Activated CD4-positive, alpha-beta T cell treated with anti-CD3 and anti-CD28 coated beads, Interleukin-2, amount 10 ng/mL, durations not matched to agents 24 days and 14 days (primary cell): ENCODE results near the gene ZFAND2B. TPM values are rescaled to one million over a fixed set of nuclear protein-coding genes. Genes with fewer than 3 reads are reported as not detected.
A peak's percentile ranks its signal among the peaks of the same experiment; 100 is the strongest.

Experiments
- DNase-seq: peaks from one replicate; pipeline ENCODE4 v3.0.0; 2022
- H3K27ac Mint-ChIP-seq: one replicate; pipeline ENCODE4 v1.8.0; 2022; ENCODE audit warnings: mild to moderate bottlenecking, mixed read lengths
- H3K27me3 Mint-ChIP-seq: one replicate; pipeline ENCODE4 v1.8.0; 2022; ENCODE audit warnings: mixed read lengths
- H3K36me3 Mint-ChIP-seq: one replicate; pipeline ENCODE4 v1.8.0; 2022; ENCODE audit warnings: low read depth, mild to moderate bottlenecking, mixed read lengths
- H3K4me1 Mint-ChIP-seq: one replicate; pipeline ENCODE4 v1.8.0; 2021; ENCODE audit warnings: mixed read lengths
- H3K4me3 Mint-ChIP-seq: one replicate; pipeline ENCODE4 v1.8.0; 2022; ENCODE audit warnings: mild to moderate bottlenecking, moderate library complexity, mixed read lengths
- H3K9me3 Mint-ChIP-seq: one replicate; pipeline ENCODE4 v1.8.0; 2021; ENCODE audit warnings: mixed read lengths
- intact Hi-C: fragments of 100-400 bp; cut with micrococcal nuclease; formaldehyde crosslinking; loops from one replicate; pipeline ENCODE4 v1.15.1; 2023
- total RNA-seq: library from RNA; stranded (reverse); gene quantifications from 2 replicates; pipeline ENCODE4 v1.2.3, GENCODE V29; 2022

ZFAND2B gene
- total RNA-seq, 1 donor from 2014 or later: 36.7 TPM

GRCh38 chr2:219215871-219216534 lies 9.4 kb downstream of the ZFAND2B start:
- Mint-ChIP-seq H3K4me3 (no peak overlapping the region), H3K36me3 (peaks cover 48% of the 10 kb centered on the region), H3K27me3 (no peaks in the 10 kb centered on the region), H3K27ac (no peak overlapping the region), H3K9me3 (no peaks in the 10 kb centered on the region), H3K4me1 (peaks cover 32% of the 10 kb centered on the region)
- DNase-seq: no peak
- intact Hi-C loops: no loop called here

GRCh38 chr2:219216535-219216915 lies 9.9 kb downstream of the ZFAND2B start:
- peaks cover 28% of the 10 kb centered on the region for H3K4me1 Mint-ChIP-seq
- H3K9me3 Mint-ChIP-seq: no peaks in the 10 kb centered on the region
- intact Hi-C loops: no loop called here
- peak overlapping the region; percentile 34 for H3K4me3 Mint-ChIP-seq
- H3K27me3 Mint-ChIP-seq: no peaks in the 10 kb centered on the region
- no peak for DNase-seq
- H3K27ac Mint-ChIP-seq: no peak overlapping the region
- H3K36me3 Mint-ChIP-seq: peaks cover 52% of the 10 kb centered on the region

- Mint-ChIP-seq H3K36me3 (peaks cover 58% of the 10 kb centered on the region), H3K27me3 (no peaks in the 10 kb centered on the region), H3K27ac (peak overlapping the region; percentile 81), H3K9me3 (no peaks in the 10 kb centered on the region), H3K4me3 (peak overlapping the region; percentile 91), H3K4me1 (peaks cover 26% of the 10 kb centered on the region)
- no peak for DNase-seq
- intact Hi-C loops: loop anchor here (1.0 to 2.0 kb wide), 4 partner anchors 11 to 77 kb away; partner anchors contain the start of genes ANKZF1, ATG9A, DNAJB2 and NHEJ1
Observed at GRCh38 chr2:219218217-219218731, 11.7 kb downstream of the ZFAND2B start.

GRCh38 chr2:219218732-219219701 lies 12.4 kb downstream of the ZFAND2B start, which contains the start of gene ABCB6:
ABCB6 (minus strand) TSS chr2:219218958; CDS start chr2:219218673, 285 bp downstream.
- Mint-ChIP-seq H3K9me3 (no peaks in the 10 kb centered on the region), H3K27me3 (no peaks in the 10 kb centered on the region)
- intact Hi-C loops: loop anchor here (1.0 to 2.0 kb wide), 7 partner anchors 10 to 76 kb away; partner anchors contain the start of genes ANKZF1, ATG9A, DNAJB2 and GLB1L

GRCh38 chr2:219219784-219220532 lies 13.4 kb downstream of the ZFAND2B start:
- Mint-ChIP-seq H3K27ac (peak overlapping the region; percentile 56), H3K4me1 (peaks cover 19% of the 10 kb centered on the region), H3K4me3 (no peak overlapping the region), H3K9me3 (no peaks in the 10 kb centered on the region), H3K36me3 (peaks cover 58% of the 10 kb centered on the region), H3K27me3 (no peaks in the 10 kb centered on the region)
- intact Hi-C loops: loop anchor here (1.0 to 2.0 kb wide), 5 partner anchors 14 to 75 kb away; partner anchors contain the start of genes DNAJB2, GLB1L, STK16 and ZFAND2B
- peak; percentile 57 for DNase-seq

More at GRCh38 chr2:219218732-219219701, 12.4 kb downstream of the ZFAND2B start, which contains the start of gene ABCB6:
- H3K27ac Mint-ChIP-seq: peak within 1 kb of the TSS; percentile 81
- DNase-seq: peak; percentile 96
- H3K4me1 Mint-ChIP-seq: peaks cover 24% of the 10 kb centered on the region
- peaks cover 59% of the 10 kb centered on the region for H3K36me3 Mint-ChIP-seq
- H3K4me3 Mint-ChIP-seq: peak within 1 kb of the TSS; percentile 91

- intact Hi-C loops: no loop called here
- H3K4me3 Mint-ChIP-seq: no peak overlapping the region
- DNase-seq: no peak
- H3K36me3 Mint-ChIP-seq: peaks cover 67% of the 10 kb centered on the region
- H3K27me3 Mint-ChIP-seq: no peaks in the 10 kb centered on the region
- H3K4me1 Mint-ChIP-seq: peaks cover 22% of the 10 kb centered on the region
- H3K9me3 Mint-ChIP-seq: no peaks in the 10 kb centered on the region
- no peak overlapping the region for H3K27ac Mint-ChIP-seq
Observed at GRCh38 chr2:219220652-219221402, 14.2 kb downstream of the ZFAND2B start.

- Mint-ChIP-seq H3K4me3 (no peak overlapping the region), H3K36me3 (peaks cover 68% of the 10 kb centered on the region), H3K27ac (no peak overlapping the region), H3K27me3 (no peaks in the 10 kb centered on the region), H3K9me3 (no peaks in the 10 kb centered on the region), H3K4me1 (peaks cover 19% of the 10 kb centered on the region)
- intact Hi-C loops: no loop called here
- no peak for DNase-seq
Observed at GRCh38 chr2:219221957-219222518, 15.5 kb downstream of the ZFAND2B start.

- DNase-seq: no peak
- H3K4me1 Mint-ChIP-seq: peaks cover 22% of the 10 kb centered on the region
- no peaks in the 10 kb centered on the region for H3K27me3 Mint-ChIP-seq
- intact Hi-C loops: no loop called here
- H3K4me3 Mint-ChIP-seq: no peak overlapping the region
- no peaks in the 10 kb centered on the region for H3K9me3 Mint-ChIP-seq
- no peak overlapping the region for H3K27ac Mint-ChIP-seq
- peaks cover 69% of the 10 kb centered on the region for H3K36me3 Mint-ChIP-seq
Observed at GRCh38 chr2:219223831-219224610, 17.4 kb downstream of the ZFAND2B start.

GRCh38 chr2:219225350-219225749 lies 18.8 kb downstream of the ZFAND2B start:
- intact Hi-C loops: no loop called here
- Mint-ChIP-seq H3K27me3 (no peaks in the 10 kb centered on the region), H3K4me1 (peaks cover 20% of the 10 kb centered on the region), H3K9me3 (no peaks in the 10 kb centered on the region), H3K4me3 (no peak overlapping the region), H3K27ac (no peak overlapping the region), H3K36me3 (peaks cover 69% of the 10 kb centered on the region)
- DNase-seq: peak; percentile 56

- Mint-ChIP-seq H3K27ac (peak overlapping the region; percentile 83), H3K36me3 (peaks cover 67% of the 10 kb centered on the region), H3K4me3 (peak overlapping the region; percentile 90), H3K27me3 (no peaks in the 10 kb centered on the region), H3K4me1 (peaks cover 36% of the 10 kb centered on the region), H3K9me3 (no peaks in the 10 kb centered on the region)
- peak; percentile 61 for DNase-seq
- intact Hi-C loops: no loop called here
Observed at GRCh38 chr2:219228041-219228910, 21.7 kb downstream of the ZFAND2B start.

- peak overlapping the region; percentile 83 for H3K27ac Mint-ChIP-seq
Observed at GRCh38 chr2:219228911-219229304, 22.3 kb downstream of the ZFAND2B start.

More at GRCh38 chr2:219228911-219229304, 22.3 kb downstream of the ZFAND2B start:
- Mint-ChIP-seq H3K9me3 (no peaks in the 10 kb centered on the region), H3K36me3 (peaks cover 67% of the 10 kb centered on the region), H3K27me3 (no peaks in the 10 kb centered on the region), H3K4me3 (peak overlapping the region; percentile 90), H3K4me1 (peaks cover 41% of the 10 kb centered on the region)
- DNase-seq: peak; percentile 72
- intact Hi-C loops: loop anchor here (1.0 kb wide), 8 partner anchors 11 to 158 kb away; partner anchors contain the start of genes ABCB6, DNAJB2, DNPEP and GLB1L
